Measurements from ENCODE around the gene PTPRN2.

Gene PTPRN2

GRCh38 chr7:157774495-157774894, 813.1 kb downstream of the PTPRN2 start:
- DNase-seq (ENCODE audit: low read depth): no peak
- no peak overlapping the region for H3K4me3 ChIP-seq (ENCODE audit: low read length)
- no peak for TF ChIP-seq CTCF (conservative IDR thresholded peaks at IDR 0.05; ENCODE audit: low read length)

DNA sequence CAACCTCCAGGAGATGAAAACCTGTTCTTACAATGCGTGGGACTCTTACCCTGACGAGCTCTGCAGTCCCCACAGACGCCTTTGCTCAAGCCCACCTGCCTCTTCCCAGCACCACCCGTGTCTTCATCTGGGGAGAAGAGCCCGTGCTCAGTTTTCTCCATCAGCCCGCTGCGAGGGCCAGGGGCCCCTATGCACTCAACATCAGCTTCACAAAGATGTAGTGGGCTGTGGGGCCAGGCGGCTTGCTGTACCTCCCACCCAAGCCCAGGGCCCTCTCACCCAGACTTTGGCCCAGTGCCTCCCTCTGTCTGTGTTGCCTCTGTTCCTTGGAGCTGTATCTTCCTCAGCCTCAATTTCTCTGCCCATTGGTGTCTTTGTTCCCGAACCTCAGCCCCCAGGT, 814.3 kb downstream of the PTPRN2 start:
- no peak overlapping the region for H3K4me3 ChIP-seq (ENCODE audit: low read length)
- TF ChIP-seq CTCF (conservative IDR thresholded peaks at IDR 0.05; ENCODE audit: low read length): no peak
- DNase-seq (ENCODE audit: low read depth): no peak

- no peak for DNase-seq (ENCODE audit: low read depth)
- no peak overlapping the region for H3K4me3 ChIP-seq (ENCODE audit: low read length)
- no peak for TF ChIP-seq CTCF (conservative IDR thresholded peaks at IDR 0.05; ENCODE audit: low read length)
These were observed 815.0 kb downstream of the PTPRN2 start for GRCh38 chr7:157772486-157773130.

DNA sequence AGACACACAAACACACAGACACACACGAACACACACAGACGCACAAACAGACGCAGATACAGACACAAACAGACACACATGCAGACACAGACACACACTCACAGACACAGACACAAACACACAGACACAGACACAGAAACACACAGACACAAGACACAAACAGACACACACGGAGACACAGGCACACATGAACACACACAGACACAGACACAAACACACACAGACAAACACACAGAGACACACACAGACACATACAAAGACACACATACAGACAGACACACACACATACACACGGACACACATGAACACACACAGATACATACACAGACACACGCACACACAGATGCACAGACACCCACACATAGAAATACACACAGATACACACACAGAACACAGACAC, 815.9 kb downstream of the PTPRN2 start:
- DNase-seq (ENCODE audit: low read depth): no peak
- no peak for TF ChIP-seq CTCF (conservative IDR thresholded peaks at IDR 0.05; ENCODE audit: low read length)
- H3K4me3 ChIP-seq (ENCODE audit: low read length): no peak overlapping the region

DNA sequence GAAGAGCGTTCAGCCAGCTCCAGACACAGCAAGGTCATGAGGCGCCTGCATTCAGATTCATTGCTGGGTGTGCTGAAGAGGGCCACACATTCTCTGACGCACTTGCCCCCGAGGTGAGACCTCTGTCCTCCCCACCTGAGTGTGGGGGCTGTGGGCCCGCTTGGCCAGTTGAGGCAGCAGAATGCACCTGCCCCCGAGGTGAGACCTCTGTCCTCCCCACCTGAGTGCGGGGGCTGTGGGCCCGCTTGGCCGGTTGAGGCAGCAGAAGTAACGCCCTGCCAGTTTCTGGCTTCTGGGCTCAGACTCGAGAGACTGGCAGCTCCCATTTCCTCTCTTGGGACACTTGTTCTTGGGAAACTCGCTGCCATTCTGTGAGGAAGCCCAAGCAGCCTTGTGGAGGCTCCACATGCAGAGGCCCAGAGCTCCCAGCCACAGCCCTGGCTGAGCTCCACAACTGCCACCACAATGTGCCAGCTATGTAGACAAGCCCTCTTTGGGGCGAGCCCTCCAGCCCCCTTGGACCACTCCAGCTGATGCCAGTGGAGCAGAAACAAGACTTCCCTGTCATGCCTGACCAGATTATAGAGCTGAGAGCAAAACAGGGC, 816.8 kb downstream of the PTPRN2 start:
- DNase-seq (ENCODE audit: low read depth): no peak
- H3K4me3 ChIP-seq (ENCODE audit: low read length): no peak overlapping the region
- no peak for TF ChIP-seq CTCF (conservative IDR thresholded peaks at IDR 0.05; ENCODE audit: low read length)

- no peak for DNase-seq (ENCODE audit: low read depth)
- no peak for TF ChIP-seq CTCF (conservative IDR thresholded peaks at IDR 0.05; ENCODE audit: low read length)
These were observed 818.0 kb downstream of the PTPRN2 start for GRCh38 chr7:157769526-157770215.

DNA sequence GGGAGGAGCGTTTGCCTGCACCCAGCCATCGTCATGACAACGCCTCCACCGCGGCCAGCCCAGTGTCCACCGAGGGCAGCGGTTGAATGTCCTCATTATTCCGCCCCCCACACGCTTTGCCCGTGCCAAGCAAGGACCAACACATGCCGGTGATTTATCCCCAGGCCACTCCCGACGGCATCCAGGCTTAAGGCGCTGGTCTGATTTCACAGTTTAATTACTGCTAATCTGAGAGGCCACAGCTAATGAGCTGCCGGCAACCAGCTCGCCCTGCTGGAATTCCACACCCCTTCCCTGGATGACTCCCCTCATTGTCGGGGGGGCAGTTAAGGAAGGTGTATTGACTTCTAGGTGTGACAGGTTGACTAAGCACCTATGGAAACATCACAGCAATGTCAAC, 818.5 kb downstream of the PTPRN2 start:
- DNase-seq (ENCODE audit: low read depth): no peak
- no peak overlapping the region for H3K4me3 ChIP-seq (ENCODE audit: low read length)
- TF ChIP-seq CTCF (conservative IDR thresholded peaks at IDR 0.05; ENCODE audit: low read length): no peak

More at GRCh38 chr7:157769526-157770215, 818.0 kb downstream of the PTPRN2 start:
- H3K4me3 ChIP-seq (ENCODE audit: low read length): no peak overlapping the region

Data from AG10803 (cell line).